COLO829 (cell line): ENCODE results near the gene CACNB2.

Experiments used
- DNase-seq: peaks from one replicate; pipeline ENCODE4 v3.0.0; 2012; ENCODE audit warnings: low spot score

CACNB2 gene

GRCh38 chr10:18455086-18455884 lies 315.1 kb downstream of the CACNB2 start:
- DNase-seq: no peak

GRCh38 chr10:18456984-18457383 lies 316.8 kb downstream of the CACNB2 start:
- DNase-seq: no peak

- no peak for DNase-seq
Measured at GRCh38 chr10:18460032-18460431, 319.8 kb downstream of the CACNB2 start.

- no peak for DNase-seq
Measured at GRCh38 chr10:18463673-18464211, 323.5 kb downstream of the CACNB2 start.

- DNase-seq: no peak
Measured at GRCh38 chr10:18469125-18469524, 328.9 kb downstream of the CACNB2 start.

- peak; percentile 6 for DNase-seq
Measured at GRCh38 chr10:18472977-18473376, 332.8 kb downstream of the CACNB2 start.

GRCh38 chr10:18473424-18474117 lies 333.3 kb downstream of the CACNB2 start:
- no peak for DNase-seq

GRCh38 chr10:18474118-18474455 lies 333.9 kb downstream of the CACNB2 start:
- no peak for DNase-seq

- DNase-seq: no peak
Measured at GRCh38 chr10:18476076-18476647, 335.9 kb downstream of the CACNB2 start.

- no peak for DNase-seq
Measured at GRCh38 chr10:18478354-18478753, 338.1 kb downstream of the CACNB2 start.

- DNase-seq: no peak
Measured at GRCh38 chr10:18479502-18479901, 339.3 kb downstream of the CACNB2 start.

- no peak for DNase-seq
Measured at GRCh38 chr10:18483516-18484186, 343.4 kb downstream of the CACNB2 start.

- no peak for DNase-seq
Measured at GRCh38 chr10:18486438-18486837, 346.2 kb downstream of the CACNB2 start.

- DNase-seq: no peak
Measured at GRCh38 chr10:18490755-18491154, 350.5 kb downstream of the CACNB2 start.

- no peak for DNase-seq
Measured at GRCh38 chr10:18497806-18498369, 357.7 kb downstream of the CACNB2 start.

- no peak for DNase-seq
Measured at GRCh38 chr10:18498998-18499397, 358.8 kb downstream of the CACNB2 start.

- DNase-seq: no peak
Measured at GRCh38 chr10:18500576-18500975, 360.4 kb downstream of the CACNB2 start.

GRCh38 chr10:18501198-18501597 lies 361.0 kb downstream of the CACNB2 start:
- no peak for DNase-seq

- DNase-seq: no peak
Measured at GRCh38 chr10:18501629-18502028, 361.4 kb downstream of the CACNB2 start.

GRCh38 chr10:18504161-18504560 lies 363.9 kb downstream of the CACNB2 start:
- no peak for DNase-seq

- DNase-seq: no peak
Measured at GRCh38 chr10:18505456-18506118, 365.4 kb downstream of the CACNB2 start.

- no peak for DNase-seq
Measured at GRCh38 chr10:18508587-18508986, 368.4 kb downstream of the CACNB2 start.
